Measurements from ENCODE around the gene HADH. TPM values are rescaled to one million over a fixed set of nuclear protein-coding genes. Genes with fewer than 3 reads are reported as not detected.
A peak's percentile ranks its signal among the peaks of the same experiment; 100 is the strongest.
"Not testable (repeated sequence)": the region's sequence is repeated elsewhere in the genome, so short reads cannot be mapped to it uniquely, and the experiment has no call there.

HADH gene
- total RNA-seq, 1 experiment from 2014 or later, result 26.2 TPM

DNA sequence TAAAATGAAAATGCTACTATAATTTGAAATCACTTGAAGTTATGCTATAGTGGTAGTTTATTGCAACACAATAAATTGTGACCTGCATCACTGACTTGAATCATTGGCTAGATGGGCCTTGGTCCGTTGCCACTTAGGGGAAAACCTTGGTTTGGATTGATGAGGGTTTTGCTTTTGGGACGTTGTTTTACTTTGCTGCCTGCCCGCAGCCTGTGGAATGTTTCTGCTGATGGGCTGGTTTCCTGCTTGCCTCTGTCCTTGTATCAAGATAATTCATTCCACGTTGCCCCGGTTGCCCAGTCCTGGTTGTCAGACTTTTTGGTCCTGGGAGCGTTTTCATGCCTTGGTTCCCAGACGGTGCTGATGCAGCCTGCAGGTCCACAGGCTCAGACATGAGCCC is 18.3 kb downstream of the HADH start:
- CTCF ChIA-PET, result interaction anchor here (0.6 kb wide), 1 partner anchor 18 kb away, joined by 3 read pairs; no protein-coding TSS in a partner anchor
- TF ChIP-seq, protein P1, sequence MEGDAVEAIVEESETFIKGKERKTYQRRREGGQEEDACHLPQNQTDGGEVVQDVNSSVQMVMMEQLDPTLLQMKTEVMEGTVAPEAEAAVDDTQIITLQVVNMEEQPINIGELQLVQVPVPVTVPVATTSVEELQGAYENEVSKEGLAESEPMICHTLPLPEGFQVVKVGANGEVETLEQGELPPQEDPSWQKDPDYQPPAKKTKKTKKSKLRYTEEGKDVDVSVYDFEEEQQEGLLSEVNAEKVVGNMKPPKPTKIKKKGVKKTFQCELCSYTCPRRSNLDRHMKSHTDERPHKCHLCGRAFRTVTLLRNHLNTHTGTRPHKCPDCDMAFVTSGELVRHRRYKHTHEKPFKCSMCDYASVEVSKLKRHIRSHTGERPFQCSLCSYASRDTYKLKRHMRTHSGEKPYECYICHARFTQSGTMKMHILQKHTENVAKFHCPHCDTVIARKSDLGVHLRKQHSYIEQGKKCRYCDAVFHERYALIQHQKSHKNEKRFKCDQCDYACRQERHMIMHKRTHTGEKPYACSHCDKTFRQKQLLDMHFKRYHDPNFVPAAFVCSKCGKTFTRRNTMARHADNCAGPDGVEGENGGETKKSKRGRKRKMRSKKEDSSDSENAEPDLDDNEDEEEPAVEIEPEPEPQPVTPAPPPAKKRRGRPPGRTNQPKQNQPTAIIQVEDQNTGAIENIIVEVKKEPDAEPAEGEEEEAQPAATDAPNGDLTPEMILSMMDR (IDR thresholded peaks at IDR 0.05; ENCODE audit: unreplicated experiment), result no peak
- Mint-ChIP-seq H3K36me3 (ENCODE audit: insufficient read depth, unreplicated experiment) (peaks cover 7% of the 10 kb centered on the region), H3K9me3 (ENCODE audit: unreplicated experiment) (no peaks in the 10 kb centered on the region), H3K4me3 (ENCODE audit: unreplicated experiment) (no peak overlapping the region), H3K27ac (ENCODE audit: low read depth, unreplicated experiment) (no peak overlapping the region), H3K4me1 (ENCODE audit: insufficient read depth, unreplicated experiment) (peaks cover 13% of the 10 kb centered on the region), H3K27me3 (ENCODE audit: insufficient read depth, unreplicated experiment) (no peaks in the 10 kb centered on the region)
- no peak for DNase-seq (ENCODE audit: unreplicated experiment)
- POLR2A ChIA-PET, result no interaction called here
- intact Hi-C loops (cut with micrococcal nuclease), result no loop called here
- BruUV-seq (replicated peaks), result no TSS peak

DNA sequence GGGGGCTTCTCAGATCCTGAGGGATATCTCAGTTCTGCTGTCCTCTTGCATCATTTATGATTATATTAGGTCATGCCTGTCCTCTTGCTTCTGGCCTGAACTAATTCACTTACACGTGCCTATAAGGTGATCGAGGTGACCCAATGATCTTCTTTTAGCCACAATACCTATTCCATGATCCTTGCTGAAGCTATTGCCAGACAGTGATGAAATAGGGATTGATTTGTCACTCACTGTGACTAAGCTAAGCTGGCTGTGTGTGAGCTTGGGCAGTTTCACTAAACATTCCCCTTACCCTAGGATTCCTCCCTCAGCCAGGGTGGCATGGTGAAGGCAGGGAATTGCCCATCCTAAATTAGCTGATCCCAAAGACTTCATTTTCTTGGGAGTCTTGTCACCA is 19.0 kb downstream of the HADH start:
- ChIA-PET POLR2A (interaction anchor here (0.8 to 1.0 kb wide), 2 partner anchors 15 to 16 kb away, joined by 3 to 4 read pairs; no protein-coding TSS in a partner anchor), CTCF (interaction anchor here (0.9 to 1.8 kb wide), 3 partner anchors 10 to 484 kb away, joined by 3 to 15 read pairs (median 4); no protein-coding TSS in a partner anchor)
- Mint-ChIP-seq H3K36me3 (ENCODE audit: insufficient read depth, unreplicated experiment) (peaks cover 7% of the 10 kb centered on the region), H3K4me3 (ENCODE audit: unreplicated experiment) (no peak overlapping the region), H3K4me1 (ENCODE audit: insufficient read depth, unreplicated experiment) (peaks cover 13% of the 10 kb centered on the region), H3K9me3 (ENCODE audit: unreplicated experiment) (no peaks in the 10 kb centered on the region), H3K27me3 (ENCODE audit: insufficient read depth, unreplicated experiment) (no peaks in the 10 kb centered on the region), H3K27ac (ENCODE audit: low read depth, unreplicated experiment) (no peak overlapping the region)
- BruUV-seq (replicated peaks), result no TSS peak
- intact Hi-C loops (cut with micrococcal nuclease), result no loop called here
- peak; percentile 63 for DNase-seq (ENCODE audit: unreplicated experiment)
- TF ChIP-seq, protein P1 (IDR thresholded peaks at IDR 0.05; ENCODE audit: unreplicated experiment), result no peak

DNA sequence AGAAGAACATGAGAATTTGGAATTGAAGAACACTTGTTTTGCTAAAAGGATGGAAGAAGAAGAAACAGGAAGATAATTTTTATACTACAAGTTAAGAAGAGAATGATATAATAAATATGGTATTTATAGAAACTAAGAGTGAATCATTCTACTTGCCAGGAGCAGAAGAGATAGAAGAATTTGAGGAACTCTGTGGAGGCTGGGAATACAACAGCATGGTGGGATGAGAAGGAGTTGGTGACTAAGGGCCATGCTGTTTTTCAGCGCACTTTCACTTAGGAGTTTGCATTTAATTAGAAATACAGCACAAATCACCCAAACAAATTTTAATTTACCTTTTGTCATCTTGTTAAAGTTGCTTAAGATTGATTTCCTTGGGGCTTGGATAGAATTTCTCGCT is 20.5 kb downstream of the HADH start:
- DNase-seq (ENCODE audit: unreplicated experiment), result no peak
- ChIA-PET CTCF (interaction anchor here (0.7 to 1.8 kb wide), 2 partner anchors 8 to 18 kb away, joined by 4 to 15 read pairs; no protein-coding TSS in a partner anchor), POLR2A (no interaction called here)
- Mint-ChIP-seq H3K27me3 (ENCODE audit: insufficient read depth, unreplicated experiment) (no peaks in the 10 kb centered on the region), H3K4me1 (ENCODE audit: insufficient read depth, unreplicated experiment) (peaks cover 13% of the 10 kb centered on the region), H3K36me3 (ENCODE audit: insufficient read depth, unreplicated experiment) (peaks cover 17% of the 10 kb centered on the region), H3K4me3 (ENCODE audit: unreplicated experiment) (no peak overlapping the region), H3K9me3 (ENCODE audit: unreplicated experiment) (no peaks in the 10 kb centered on the region), H3K27ac (ENCODE audit: low read depth, unreplicated experiment) (no peak overlapping the region)
- TF ChIP-seq, protein P1 (IDR thresholded peaks at IDR 0.05; ENCODE audit: unreplicated experiment), result no peak
- BruUV-seq (replicated peaks), result no TSS peak
- intact Hi-C loops (cut with micrococcal nuclease), result no loop called here

DNA sequence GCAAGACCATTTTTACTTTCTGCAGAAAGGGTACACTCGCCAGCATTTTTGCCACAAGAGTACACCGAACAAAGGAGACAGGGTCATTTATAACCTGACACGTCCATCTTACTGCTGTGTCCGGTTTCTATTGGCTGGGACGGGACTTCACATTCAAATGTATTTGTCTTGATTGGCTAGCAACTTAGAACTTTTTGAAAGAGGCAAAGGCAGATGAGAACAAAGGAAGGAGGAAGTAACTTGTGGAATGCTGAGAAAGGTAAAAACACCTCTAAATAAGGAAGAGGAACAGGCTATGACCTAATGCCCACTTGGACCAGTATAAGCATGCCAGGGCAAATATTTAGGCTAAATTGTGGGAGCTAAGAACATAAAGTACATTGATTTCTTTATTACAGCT is 22.7 kb downstream of the HADH start:
- H3K27ac Mint-ChIP-seq (ENCODE audit: low read depth, unreplicated experiment); POLR2A ChIA-PET; H3K9me3 Mint-ChIP-seq (ENCODE audit: unreplicated experiment); H3K4me3 Mint-ChIP-seq (ENCODE audit: unreplicated experiment); H3K27me3 Mint-ChIP-seq (ENCODE audit: insufficient read depth, unreplicated experiment); BruUV-seq (replicated peaks); DNase-seq (ENCODE audit: unreplicated experiment); intact Hi-C loops (cut with micrococcal nuclease): not testable (repeated sequence)
- Mint-ChIP-seq H3K4me1 (ENCODE audit: insufficient read depth, unreplicated experiment) (peaks cover 13% of the 10 kb centered on the region), H3K36me3 (ENCODE audit: insufficient read depth, unreplicated experiment) (peaks cover 29% of the 10 kb centered on the region)
- CTCF ChIA-PET, result interaction anchor here (0.8 to 0.9 kb wide), 2 partner anchors 559 to 560 kb away, joined by 3 read pairs; no protein-coding TSS in a partner anchor

Data from MCF 10A (cell line).